CD4-positive, alpha-beta T cell treated with Interleukin-4 for 1 hour (primary cell): ENCODE data around the gene MAP7D3.
"Not testable (repeated sequence)": the region's sequence is repeated elsewhere in the genome, so short reads cannot be mapped to it uniquely, and the experiment has no call there.

Source experiments
- DNase-seq, 2 donors: peaks; one replicate each; pipeline ENCODE4 v3.0.0-alpha.2; 2020 to 2022

The MAP7D3 gene, protein sequence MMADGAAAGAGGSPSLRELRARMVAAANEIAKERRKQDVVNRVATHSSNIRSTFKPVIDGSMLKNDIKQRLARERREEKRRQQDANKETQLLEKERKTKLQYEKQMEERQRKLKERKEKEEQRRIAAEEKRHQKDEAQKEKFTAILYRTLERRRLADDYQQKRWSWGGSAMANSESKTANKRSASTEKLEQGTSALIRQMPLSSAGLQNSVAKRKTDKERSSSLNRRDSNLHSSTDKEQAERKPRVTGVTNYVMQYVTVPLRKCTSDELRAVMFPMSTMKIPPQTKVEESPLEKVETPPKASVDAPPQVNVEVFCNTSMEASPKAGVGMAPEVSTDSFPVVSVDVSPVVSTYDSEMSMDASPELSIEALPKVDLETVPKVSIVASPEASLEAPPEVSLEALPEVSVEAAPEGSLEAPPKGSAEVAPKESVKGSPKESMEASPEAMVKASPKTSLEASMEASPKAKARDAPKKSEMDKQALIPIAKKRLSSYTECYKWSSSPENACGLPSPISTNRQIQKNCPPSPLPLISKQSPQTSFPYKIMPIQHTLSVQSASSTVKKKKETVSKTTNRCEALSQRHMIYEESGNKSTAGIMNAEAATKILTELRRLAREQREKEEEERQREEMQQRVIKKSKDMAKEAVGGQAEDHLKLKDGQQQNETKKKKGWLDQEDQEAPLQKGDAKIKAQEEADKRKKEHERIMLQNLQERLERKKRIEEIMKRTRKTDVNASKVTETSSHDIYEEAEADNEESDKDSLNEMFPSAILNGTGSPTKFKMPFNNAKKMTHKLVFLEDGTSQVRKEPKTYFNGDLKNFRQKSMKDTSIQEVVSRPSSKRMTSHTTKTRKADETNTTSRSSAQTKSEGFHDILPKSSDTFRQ

DNA sequence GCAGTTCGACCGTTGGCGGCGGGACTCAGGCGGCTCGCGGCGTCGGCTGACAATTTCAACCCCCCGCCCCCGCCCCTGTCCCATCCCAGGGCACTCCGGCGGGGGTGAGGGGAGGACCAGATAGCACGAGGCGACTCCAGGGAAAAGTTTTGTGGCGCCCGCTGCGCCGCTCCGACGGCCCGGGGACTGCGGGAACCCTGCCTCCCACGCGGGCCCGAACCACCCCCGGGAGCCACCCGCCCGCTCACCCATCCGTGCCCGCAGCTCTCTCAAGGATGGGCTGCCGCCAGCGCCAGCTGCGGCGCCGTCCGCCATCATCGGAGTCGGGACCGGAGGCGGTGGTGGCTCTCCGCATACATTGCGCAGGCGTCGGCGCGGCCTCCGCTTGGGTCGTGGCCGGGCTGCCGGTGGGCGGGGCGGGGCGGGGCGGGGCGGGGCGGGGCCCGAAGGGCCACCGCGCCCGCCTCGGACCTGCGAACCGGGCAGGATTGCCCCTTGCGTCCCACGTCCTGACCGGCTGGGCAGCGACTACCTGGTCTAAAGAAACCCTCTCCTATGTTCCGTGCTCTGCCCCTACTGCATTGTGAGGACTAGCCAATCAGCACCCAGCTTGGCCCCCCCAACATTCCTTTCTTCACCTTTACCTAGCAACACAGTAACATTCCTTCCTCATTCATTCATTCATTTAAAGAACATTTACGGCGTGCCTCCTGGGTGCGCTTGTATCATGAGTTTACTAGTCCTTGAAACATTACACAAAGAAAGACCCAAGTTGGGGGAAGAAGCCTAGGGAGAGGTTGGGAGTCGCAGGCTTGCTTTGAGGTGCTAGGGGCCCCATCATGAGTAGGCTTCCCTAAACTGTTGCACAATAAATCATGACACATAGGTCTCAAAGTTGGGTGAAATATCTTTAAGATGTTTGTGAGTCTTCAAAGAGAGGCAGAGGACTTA is at the start of gene MAP7D3:
MAP7D3 (minus strand) TSS at position 360 of the 951 bp plus-strand sequence; CDS start at position 318, 42 bp downstream.
- peak; percentile 72 to 74 for DNase-seq

DNA sequence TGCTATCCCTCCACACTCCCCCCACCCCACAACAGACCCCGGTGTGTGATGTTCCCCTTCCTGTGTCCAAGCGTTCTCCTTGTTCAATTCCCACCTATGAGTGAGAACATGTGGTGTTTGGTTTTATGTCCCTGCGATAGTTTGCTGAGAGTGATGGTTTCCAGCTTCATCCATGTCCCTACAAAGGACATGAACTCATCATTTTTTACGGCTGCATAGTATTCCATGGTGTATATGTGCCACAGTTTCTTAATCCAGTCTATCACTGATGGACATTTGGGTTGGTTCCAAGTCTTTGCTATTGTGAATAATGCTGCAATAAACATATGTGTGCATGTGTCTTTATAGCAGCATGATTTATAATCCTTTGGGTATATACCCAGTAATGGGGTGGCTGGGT is 49.5 kb upstream of the MAP7D3 start, which contains the start of gene ADGRG4:
ADGRG4 (plus strand) TSS at position 243 of the 400 bp plus-strand sequence. CDS start 7,815 bp downstream, outside the sequence.
- not testable (repeated sequence) for DNase-seq

DNA sequence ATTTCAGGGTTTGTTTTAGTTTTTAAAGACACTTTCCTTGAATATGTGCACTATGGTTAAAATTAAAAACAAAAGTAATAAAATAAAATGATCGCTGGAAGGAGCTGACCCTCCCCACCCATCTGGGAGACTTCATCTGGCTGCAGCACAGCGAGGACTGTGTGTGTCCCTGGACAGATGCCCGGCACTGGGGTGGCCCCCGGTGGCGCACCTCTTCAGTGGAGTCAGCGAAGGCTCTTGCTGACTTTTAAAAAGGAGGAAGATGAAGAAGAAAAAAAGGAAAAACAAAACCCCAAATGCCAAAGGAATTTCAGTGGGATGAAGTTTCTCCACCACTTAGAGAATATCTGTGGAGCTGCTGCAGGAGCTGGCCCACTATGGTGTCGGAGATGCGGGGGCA is 44.2 kb upstream of the MAP7D3 start:
- no peak for DNase-seq

DNA sequence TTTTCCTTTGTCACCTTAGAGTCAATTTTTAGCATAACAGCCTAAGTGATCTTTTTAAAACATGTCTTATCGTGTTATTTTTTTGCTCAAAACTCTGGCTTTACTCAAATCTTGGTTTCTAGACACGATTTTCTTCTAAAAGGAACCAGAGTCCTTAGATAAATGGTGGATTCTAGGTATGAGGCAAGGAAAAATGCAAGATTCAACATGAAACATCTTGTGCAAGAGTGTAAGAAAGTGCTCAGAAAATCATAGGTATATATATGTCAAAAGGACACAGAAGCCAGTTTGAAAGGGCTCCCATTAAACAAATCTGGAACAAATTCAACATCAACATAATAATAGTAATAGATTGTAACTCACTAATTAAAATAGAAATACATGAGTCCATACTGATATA is 41.5 kb upstream of the MAP7D3 start:
- no peak for DNase-seq

DNA sequence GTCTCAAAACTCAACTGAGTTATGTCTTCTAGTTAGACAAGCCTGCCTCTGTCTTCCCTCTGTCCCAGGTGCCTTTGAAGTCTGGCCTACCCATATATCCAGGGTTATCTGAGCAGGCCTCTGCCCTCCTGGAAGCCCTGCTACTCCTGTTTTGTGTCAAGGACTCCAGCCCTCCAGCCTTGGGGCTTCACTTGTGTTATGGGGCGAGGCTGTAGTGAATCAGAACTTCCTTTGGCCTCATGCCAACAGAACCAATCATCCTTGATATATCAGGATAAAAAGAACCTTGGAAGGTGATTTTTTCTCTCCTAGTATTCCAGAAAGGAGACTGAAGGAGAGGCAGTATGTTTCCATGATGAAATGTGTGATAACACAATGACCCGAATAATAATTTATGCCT is 40.6 kb upstream of the MAP7D3 start:
- DNase-seq = no peak

DNA sequence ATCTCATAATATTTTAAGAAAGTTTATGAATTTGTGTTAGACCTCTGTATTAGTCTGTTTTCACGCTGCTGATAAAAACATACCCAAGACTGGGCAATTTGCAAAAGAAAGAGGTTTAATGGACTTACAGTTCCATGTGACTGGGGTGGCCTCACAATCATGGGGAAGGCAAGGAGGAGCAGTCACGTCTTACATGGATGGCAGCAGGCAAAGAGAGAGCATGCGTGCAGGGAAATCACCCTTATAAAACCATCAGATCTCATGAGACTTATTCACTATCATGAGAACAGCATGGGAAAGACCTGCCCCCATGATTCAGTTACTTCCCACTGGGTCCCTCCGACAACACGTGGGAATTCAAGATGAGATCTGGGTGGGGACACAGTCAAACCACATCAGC is 35.2 kb upstream of the MAP7D3 start:
- not testable (repeated sequence) for DNase-seq

DNA sequence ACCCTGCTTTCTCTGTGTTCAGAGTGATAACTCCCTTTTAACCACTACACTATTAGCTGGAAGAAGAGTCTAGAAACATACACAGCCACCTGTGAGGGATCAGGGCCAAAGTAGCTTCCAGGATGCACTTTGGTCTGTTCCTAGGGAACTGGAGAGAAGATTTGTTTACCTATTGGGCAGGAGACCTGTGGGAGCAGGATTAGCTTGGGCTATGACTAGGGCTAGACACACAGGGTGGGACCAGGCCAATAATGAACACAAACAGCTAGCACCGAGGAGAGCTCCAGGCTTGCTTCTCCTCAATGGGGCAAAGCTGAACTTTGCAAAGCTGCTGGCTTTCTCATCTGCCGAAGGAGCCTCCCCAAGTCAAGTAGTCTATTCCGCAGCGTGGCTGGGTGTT is 24.4 kb upstream of the MAP7D3 start:
- DNase-seq = no peak

DNA sequence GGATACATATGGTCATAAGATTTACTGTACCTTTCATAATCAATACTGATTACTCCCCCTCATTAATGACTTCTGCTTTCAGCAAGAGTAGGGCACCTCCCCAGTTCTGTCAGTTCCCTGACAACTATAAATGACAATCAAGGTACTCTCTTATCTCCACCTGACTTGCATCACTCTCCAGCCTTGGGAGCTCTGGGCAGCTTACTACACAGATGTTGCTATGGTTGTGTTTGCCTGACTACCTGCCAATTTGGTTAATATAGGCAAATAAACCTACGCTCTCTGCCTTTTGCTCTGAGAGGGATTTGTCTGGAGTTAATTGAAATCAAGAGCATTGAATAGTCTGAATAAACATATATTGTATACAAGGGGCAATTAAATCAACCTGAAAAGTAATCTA is 22.8 kb upstream of the MAP7D3 start:
- no peak for DNase-seq

DNA sequence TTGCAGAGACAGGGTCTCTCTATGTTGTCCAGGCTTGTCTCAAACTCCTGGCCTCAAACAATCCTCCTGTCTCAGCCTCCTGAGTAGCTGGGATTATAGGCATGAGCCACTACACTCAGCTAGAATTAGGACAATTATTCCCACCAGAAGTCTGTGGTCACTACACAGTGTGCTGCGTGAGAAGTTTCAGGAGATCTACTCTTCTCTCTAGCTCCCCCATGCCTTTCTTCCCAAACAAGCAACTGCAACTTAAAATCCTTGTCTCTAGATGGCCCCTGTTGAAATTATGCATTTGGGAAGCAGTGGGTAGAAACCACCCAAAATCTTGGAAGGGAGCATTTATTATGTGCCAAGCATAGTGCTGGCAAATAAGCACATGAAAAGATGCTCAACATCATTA is 21.1 kb upstream of the MAP7D3 start:
- no peak for DNase-seq

DNA sequence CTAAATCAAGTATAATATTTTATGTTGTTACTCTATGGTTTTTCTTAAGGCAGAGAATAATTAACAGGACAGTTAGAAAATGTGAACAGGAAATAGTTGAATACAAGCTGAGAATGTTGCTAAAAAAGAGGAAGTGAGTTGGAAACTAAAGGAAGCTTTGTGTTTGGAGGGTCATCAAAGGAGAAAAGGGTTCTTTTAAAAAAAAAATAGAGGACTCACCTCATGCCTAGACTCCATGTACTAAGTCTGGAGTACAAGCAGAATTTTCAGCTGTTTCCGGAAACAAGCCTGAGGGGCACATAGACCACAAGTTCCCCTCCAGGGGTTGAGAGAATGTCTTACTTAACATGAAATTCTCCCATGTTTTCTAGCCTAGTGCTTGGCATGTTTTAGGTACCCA is 20.1 kb upstream of the MAP7D3 start:
- no peak for DNase-seq

DNA sequence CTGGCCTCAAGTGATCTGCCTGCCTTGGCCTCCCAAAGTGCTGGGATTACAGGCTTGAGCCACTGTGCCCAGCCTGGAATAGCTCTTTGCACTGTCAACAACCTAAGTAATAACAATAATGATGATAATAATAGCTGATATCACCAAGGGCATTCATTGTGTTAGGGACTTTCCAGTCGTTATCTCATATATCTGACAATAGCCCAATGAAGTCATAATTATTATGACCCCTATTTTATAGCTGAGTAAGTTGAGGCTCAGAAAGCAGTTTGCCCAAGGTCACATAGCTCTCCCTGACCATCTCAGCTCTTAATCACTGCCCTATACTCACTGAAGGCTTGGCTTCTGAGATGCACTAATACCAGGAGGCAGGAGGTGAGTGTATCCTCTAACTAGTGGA is 18.7 kb upstream of the MAP7D3 start:
- no peak for DNase-seq

DNA sequence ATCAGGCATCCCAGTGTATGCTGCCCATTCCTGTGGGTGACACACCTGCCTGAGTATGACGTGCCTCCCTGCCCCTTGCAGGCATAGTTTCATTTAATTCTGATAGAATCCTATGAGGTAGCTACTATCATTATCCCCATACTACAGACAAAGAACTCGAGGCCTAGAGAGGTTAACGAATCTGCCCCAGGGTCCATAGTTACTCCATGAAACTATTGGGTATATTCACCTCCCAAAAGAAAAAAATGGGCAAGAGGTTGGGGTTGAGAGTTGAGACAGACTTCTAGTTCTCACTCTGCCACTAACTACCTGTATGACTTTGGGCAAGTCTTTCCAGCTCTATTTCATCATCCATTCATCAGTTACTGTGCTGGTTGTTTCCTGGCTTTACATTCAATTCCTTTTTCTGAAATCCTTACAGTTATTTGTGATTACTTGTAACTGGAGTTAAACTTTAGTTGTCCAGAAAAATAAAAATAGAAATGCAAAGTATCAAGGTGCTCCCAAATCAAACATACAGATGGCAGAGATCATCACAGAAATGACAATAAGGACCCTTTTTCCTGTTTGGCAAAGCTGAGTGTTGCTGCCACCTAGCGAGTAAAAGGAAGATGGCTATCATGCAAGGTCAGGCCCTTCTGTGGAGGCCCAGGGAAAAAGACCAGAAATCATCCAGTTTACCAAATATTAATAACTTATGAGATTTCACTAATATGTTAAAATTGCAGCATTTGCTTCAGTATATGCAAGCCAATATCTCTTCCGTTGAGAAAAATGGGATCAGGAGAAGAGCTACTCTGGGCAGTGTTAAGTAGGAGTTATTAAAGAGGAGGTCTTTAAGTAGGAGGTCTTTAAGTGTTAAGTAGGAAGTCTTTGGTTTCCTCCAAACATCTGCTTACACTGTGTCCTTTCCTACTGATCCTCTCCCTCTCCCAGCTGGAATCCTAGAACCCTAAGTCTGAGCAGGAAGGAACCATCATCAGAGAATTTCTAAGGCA is 17.1 kb upstream of the MAP7D3 start:
- DNase-seq = peak; percentile 45 to 60

DNA sequence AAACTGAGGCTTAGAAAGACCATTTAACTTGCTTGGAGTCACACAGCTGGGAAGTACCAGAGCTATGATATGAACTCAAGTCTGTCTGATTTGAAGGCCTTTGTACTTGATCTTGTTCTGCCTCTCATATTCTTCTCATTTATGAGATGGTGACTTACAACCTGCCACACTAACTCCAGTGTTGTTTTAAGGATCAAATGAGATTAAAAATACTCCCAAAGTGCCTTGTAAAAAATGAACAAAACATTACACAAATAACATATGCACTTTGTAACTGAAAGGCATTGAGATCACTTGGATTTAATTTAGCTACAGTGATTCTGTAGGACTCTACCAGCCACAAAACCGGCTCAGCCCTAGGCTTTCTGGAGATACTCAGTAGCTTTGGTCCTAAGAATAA is 15.6 kb upstream of the MAP7D3 start:
- no peak for DNase-seq

DNA sequence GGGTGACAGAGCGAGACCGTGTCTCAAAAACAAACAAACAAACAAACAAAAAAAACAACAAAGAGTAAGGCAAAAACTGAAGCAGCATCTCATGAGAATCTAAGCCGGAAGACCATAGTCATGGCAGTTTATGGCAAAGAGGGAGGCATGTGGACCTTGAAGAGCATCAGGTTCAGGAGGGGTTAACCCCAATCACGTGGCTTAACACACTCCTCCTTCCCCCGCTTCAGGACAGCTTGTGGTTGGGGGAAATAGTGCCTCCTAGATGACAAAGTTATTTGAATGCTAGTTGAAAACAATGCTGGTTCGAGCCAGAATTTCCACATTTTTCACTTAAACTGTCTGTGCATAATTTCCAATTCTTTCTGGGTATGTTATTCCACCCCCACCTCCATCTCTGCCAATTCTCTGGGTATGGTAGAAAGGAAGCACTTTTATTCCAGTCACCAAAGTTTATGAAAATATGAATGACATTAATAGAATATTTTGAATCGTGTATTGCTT is 11.7 kb upstream of the MAP7D3 start:
- no peak for DNase-seq

DNA sequence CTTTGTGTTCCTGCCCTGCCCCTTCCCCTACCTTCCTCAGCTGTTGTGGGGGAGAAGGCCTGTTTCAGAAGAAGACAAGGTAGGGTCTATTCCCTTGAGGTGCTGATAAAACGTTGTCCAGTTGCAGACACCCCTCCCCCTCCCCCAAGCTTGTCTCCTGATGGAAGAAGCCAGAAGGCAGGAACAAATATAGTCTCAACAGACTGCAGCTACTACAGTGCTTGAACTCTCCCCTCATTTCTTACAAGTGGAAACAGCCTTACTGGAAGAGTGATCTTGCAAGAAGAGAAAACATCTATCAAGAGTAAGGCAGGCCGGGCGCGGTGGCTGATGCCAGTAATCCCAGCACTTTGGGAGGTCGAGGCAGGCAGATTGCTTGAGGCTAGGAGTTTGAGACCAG is 11.0 kb upstream of the MAP7D3 start:
- no peak for DNase-seq

DNA sequence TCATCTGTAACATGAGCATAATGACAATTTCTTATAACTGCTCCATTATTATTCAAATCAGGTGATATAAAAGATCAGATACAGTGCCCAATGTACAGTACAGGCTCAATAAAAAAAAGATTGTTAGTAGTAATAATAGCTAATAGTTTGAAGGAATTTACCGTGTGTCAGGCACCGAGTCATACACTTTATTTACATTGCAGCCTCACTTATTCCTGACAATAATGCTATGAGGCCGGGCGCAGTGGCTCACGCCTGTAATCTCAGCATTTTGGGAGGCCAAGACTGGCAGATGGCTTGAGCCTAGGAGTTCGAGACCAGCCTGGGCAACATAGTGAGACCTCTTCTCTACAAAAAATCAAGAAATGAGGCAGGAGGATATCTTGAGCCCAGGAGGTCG is 10.1 kb upstream of the MAP7D3 start:
- no peak for DNase-seq

DNA sequence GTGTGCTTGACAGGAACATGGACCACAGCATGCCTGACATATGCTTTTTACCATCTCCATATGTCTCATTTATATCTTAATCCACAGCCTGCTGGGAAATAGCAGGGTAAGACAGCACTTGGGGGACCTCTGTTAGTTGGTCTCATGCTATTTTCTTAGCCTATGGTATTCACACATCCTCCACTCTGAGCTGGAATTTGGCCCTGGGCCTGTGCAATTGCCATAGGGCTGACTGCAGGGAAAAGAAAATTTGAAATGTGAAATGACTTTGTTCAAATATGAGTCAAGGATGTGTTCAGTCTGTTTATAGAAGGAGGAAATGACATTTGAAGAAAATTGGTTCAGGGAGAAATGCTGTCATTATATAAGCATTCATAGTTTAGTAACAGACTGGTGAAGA is 9.6 kb upstream of the MAP7D3 start:
- no peak for DNase-seq

DNA sequence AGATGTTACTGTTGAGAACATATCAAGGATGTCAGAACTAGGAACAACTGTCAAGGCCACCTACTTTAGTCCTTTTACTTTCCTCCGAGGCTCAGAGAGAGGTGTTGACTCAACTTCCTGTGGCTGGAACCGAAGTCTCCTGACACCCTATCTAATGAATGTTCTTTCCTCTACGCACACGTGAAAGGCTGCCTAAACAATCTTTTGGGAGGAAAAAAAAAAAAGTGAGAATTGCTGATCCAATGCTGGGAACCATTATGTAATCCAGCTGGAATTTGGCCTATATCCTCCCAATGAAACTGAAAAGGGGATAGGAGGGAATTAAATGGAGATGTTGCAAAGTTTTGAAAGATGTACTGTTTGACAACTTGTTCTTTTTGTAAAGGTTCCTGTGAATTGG is 8.3 kb upstream of the MAP7D3 start:
- peak in 1 of 2 donors; percentile 7 for DNase-seq

DNA sequence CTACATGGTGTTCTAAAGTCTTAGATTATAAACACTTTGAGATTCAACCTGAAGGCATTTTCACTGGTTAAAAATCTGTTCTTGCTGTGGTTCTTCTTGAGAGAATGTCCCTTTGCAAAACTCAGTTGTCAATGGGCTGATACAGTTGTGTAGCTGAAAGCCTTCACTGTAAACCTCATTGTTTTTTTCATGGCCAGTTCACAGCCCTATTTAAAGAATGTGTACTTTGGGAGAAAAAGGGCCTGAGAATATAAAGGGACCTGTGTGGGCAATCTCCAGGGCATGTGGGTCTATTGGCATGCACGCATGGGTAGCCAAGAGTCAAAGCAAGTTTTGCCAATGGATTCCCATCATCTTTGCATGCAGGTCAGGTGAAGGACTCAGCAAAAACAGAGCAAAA is 7.8 kb upstream of the MAP7D3 start:
- no peak for DNase-seq

DNA sequence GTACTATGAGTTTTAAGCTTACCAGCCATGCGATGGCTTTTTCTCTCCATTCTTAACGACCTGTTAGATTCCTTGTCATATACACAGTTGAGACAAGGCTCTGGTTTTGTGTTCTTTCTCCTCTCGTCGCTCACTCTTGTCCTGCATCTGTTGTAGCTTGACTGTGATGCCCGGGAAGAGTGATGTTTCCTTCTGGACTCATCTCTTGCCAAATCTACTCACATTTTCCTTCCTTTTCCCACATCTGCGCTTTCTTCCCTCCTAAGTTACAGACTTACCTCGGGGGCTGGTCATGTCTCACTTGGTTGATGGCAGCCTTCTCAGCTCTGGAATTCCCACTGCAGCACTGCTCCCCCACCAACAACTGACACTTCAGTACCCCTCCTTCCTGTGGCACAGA is 4.8 kb upstream of the MAP7D3 start:
- DNase-seq = no peak

DNA sequence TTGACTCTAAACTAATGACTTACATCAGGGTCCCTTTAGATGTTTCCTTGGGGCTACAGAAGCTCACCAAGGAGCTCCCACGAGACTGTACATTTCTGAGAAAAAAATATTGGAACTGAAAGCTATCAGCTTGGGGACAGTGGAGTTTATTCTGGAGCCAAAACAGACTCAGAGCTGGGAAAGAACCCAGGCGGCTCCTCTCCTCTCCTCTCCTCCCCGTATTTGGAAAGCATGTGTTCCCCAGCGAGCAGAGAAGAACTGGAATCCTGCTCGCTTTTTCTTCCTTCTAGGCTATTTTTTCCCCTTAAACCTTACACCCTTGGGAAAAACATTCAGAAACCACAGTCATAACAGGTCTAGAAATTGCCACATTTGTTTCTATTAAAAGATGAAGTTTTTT is 4.3 kb upstream of the MAP7D3 start:
- DNase-seq = no peak
